GM21825 (cell line): ENCODE measurements around the gene DAB2IP.
"Not testable (repeated sequence)": the region's sequence is repeated elsewhere in the genome, so short reads cannot be mapped to it uniquely, and the experiment has no call there.

Experiments used
- ATAC-seq: cut with Tn5 transposase; IDR thresholded peaks from one replicate; pipeline ENCODE4 v1.9.1; 2021; ENCODE audit warnings: mild to moderate bottlenecking, moderate library complexity; ENCODE audit not compliant: unreplicated experiment

The DAB2IP gene

DNA sequence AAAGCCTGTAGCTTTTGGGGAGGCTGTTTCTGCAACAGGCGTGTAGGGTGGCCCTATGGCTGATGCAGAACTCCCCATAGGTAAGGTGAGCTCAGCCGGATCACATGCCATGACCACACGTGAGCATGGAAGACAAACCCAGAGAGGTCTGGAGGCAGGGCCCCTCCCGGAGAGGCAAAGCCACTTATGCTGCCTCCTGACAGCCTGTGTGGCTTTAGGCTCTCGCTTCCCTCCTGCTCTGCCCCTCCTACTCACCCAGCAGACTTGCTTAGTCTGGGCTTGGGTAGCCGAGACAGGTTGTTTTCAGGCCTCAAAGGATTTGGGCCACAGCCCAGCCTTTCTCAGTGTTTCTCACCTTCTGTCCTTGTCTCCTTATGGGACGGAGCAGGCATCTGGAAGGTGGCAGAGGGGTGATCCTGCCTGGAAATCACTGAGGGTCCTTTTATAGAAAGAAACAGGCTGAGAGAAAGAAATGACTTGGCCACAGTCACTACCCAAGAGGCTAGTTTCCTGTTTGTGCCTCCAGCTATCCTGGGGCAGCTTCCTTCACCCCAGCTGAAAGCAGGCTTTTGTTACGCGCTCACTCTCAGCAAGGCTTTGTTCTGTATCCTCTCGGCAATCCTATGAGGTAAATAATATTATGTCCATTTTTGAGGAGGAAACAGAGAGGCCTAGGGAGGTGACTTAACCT, 89.9 kb downstream of the DAB2IP start:
- ATAC-seq: no peak

- ATAC-seq: not testable (repeated sequence)
These were observed 90.5 kb downstream of the DAB2IP start for GRCh38 chr9:121741919-121742283.

DNA sequence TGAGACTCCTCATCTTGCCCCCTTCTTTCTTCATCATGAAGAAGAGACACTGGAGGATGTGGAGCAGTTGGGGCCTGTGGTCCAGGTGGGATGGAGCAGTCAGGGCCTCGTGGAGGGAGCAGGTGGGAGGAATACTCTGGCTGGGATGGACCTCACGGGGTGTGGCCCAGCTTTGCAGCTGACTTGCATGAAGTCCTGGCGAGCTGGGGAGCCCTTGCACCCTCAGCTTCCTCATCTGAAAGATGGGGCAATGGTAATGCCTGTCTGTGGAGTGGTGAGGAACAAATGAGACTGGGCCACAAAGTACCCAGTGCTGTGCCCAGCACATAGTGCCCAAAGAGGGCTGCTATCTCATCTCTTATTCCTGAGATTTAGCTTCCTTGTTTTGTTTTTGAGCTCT, 91.5 kb downstream of the DAB2IP start:
- no peak for ATAC-seq

DNA sequence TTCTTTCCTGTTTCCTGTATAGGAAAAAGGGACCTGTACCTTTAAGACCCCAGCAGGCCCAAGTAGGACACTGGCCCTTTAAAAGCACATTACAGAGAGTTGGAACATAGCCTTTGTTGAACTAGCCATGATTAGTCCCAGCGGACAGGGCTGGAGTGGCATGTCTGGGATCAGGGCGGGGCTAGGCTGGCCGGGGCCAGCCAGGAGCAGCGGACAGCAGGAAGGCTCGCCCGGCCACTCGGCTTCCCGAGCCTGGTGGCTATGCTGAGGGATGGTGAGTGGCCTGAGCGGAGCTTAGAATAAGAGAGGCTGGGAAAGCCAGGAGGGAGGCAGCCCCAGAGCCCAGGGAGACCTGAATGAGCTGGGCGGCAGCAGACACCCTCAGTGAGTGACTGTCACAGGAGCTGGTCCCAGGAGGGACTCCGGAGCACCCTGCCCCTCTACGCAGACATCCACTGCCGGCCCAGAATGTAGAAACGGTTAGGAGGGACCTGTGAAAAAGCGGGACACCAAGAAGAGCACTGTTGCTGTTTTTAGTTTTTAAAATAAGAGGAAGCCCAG, 92.1 kb downstream of the DAB2IP start:
- no peak for ATAC-seq

DNA sequence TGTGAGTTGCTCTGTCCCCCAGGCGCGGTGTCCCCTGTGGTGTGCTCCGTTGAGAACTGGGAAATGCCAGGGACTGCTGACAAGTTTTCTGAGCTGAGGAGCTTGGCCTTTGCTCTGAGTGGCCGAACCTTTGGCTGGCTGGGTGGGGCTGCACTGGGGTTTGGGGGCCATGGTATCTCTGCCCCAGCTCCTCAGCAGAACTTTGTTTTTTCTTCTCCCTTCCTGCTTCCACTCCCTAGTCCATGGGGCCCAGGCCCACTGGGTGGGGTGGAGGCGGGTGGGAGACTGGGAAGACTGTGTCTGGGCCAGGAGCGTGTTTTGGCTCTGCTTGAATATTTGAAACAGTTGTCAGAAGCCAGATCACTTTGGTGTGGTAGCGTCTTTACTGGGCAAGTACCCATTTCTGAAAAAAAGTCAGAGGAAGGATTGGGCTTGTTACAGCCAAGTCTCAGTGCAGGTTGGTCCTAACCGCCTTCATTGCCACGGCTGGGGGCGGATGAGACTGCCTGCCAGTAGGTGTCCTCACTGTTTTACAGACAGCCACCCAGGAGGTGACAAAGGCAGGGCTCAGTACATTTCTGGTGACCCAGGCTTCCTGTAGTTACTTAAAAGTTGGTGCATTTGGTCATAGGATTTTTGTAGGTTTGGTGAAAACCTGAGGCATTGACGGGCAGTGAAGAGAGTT, 92.7 kb downstream of the DAB2IP start:
- ATAC-seq: no peak

DNA sequence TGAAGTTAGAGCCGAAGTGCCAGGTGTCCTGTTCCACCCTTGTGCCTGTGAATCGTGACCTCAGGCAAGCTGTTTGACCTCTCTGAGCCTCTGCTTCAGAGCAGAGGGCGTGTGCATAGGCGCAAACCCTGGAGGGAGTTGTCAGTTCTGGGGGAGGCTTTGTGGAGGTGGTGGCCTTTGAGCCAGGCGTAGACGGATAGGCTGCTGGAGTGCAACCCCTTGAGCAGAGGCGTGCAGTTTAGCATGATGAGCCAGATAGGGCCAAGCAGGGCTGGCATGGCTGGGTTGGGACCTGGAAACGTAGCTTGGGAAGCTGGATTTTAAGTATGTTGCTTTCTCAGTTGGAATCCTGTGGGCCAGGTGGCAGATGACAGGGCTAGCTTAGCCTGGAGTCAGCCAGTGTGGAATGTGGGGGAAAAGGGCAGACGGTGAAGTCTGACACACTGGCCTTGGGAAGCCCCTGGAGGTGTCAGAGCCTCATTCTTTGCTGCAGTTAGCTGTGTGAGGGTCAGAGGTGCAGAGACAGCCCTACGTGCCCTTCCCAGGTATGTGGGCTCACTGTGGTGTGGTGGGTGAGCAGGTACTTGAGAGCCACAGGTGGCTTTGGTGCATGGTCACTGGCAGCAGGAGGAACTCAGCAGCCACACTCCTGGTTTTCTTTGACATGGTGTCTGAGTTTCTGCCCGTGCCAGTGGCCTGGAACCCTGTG, 93.4 kb downstream of the DAB2IP start:
- ATAC-seq: no peak

DNA sequence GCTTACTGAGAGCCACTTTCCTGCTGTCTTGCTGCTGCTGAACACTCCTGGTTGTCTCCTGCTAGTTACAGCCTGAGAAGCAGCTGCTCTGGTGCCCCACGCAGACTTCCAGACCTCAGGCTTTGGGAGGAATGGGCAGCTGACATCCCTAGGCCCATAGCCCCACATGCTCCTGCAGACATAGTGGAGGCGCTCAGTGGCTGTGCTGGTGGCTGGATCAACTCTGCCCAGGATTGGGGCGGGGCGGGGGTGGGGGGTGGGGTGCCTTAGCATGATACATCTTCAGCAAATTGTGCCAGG, 93.9 kb downstream of the DAB2IP start:
- no peak for ATAC-seq

DNA sequence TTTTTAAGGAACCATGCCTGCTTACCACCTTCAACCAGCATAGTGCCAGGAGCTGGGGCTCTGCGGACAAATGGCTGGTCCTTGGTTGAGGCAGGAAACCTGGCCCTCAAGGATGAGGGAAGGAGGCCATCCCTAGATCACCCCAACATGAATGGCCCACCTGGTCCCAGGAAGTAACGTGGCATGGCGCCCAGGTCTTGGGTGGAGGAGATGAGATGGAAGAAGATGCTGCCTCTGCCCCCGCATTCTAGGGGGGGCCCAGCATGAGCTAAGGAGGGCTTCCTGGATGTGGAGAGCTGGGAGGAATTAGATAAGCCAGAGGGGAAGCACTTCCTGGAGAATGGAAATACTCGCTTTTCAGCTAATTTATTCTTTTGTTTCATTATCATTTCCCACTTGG, 95.0 kb downstream of the DAB2IP start:
- ATAC-seq: no peak

DNA sequence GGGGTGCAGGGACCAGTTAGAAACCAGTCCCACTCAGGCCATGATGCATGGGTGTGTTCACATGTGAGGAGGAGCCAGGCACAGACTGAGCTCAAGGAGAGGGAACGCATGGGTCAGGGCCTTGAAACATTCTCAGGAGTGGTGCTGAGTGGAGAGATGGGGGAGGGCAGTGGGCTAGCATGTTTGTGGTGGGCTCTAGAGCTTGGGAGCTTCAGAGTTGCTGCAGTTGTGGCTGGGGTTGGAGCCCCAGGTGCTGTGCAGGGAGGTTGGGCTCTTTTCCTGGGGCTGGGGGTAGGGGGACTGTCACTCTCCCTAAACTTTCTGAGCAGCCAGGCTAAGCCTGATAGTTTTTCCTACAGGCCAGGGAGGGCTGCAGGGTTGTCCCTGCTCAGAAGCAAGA, 95.4 kb downstream of the DAB2IP start:
- ATAC-seq: no peak

DNA sequence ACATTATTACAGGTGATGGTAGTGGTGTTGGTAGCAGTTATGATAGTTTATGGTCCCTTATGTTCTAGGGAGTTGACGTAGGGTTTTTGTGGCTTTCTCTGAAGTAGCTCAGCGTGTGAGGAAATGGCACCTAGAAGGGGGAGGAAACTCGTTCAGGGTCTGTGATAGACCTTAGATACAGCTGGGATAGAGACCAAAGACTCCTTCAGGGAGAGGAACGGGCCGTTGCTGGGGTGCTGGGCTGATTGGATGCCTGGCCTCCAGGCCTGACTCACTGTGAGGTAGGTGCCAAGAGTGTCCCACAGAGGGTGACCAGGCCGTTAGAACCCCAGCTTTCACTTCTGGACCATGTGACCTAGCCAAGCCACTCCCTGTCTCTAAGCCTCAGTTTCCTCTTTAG, 96.6 kb downstream of the DAB2IP start:
- ATAC-seq: no peak

DNA sequence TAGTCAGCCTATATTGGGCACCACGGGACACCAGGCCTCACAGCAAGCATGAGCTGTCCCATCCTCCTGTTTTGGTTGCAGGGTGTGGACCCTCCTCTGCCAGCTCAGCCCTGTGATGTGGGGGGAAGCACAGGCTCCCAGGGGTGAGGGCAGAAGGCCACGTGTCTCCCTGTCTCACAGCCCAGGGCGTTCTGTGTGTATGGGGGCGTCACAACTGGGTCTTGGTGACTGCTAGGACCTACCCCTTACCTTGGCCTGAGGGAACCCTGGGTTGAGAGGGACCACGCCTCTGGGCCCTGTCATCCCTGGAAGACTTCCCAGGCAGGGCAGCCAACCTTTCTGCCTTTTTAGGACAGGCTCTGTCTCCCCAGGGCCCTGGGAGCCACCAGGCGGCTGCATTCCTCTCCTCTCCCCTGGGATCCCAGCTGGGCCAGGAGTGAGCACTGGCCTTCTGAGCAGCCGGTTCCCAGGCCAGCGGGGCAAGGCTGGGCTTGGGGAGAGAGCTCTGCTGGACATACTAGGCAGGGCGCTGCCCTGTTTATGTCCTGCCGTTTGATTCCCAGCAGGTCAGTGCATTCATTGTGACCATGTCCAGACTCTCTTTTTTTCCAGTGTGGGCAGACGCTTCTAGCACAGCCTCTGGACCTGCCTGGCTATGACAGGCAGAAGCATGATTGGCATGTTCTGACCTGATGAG, 97.4 kb downstream of the DAB2IP start:
- no peak for ATAC-seq

- no peak for ATAC-seq
These were observed 98.2 kb downstream of the DAB2IP start for GRCh38 chr9:121749614-121750013.

GRCh38 chr9:121750259-121750714, 98.9 kb downstream of the DAB2IP start:
- no peak for ATAC-seq

DNA sequence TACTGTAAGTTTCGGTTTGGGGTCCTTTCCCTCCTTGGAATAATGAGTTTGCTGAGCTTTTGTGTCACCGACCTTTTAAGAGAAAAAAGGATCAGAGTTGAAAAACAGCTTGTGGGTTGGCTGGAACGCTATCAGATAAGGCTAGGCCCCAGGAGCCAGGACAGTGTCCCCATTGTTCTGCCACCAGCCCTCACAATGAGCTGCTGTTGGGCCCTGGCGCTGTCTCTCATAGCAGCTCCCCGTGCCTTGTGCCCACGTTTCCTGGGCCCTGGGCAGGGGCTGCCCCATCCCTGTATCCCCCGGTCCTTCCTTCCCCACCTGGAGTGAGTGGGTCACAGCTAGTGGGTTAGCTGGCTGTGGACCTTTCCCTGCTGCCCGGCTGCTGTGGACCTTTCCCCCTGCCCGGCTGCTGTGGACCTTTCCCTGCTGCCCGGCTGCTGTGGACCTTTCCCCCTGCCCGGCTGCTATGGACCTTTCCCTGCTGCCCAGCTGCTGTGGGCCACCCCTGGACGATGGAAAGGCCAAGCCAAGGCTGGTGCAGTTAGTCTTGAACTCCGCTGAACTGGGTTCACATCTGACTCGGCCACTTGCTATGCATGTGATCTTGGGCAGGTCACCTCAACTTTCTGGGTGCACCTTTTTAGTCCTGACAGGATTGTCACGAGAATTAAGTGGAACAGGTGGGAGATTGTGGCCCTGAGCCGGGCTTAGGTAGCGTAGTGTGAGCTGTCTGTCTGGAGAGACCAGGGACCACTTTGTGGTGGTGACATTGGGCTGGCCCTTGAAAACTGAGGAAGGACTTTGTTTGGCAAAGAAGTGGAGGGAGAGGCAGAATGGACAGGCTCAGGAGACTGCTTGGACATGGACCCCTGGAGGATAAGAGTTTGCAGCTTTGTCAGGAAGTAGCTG, 99.5 kb downstream of the DAB2IP start:
- no peak for ATAC-seq

GRCh38 chr9:121751686-121752445, 100.4 kb downstream of the DAB2IP start:
- no peak for ATAC-seq

DNA sequence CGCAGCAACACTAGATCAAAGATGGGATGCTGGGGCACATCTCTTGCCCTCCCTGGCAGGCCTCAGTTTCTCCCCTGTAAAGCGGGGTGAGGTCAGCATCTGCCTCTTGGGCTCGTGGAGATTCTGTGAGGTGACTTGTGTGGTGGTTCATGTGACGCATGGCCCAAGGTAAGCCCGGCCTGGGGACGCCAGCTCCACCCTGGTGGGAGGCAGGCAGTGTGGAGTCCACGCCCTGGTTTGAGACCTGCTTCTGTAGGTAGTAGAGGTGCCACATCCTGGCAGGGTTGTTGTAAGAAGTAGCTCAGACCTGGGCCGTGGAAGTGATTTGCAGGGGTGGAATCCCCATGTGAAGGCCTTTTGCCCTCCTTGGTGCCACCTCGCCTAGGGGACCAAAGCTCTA, 101.5 kb downstream of the DAB2IP start:
- no peak for ATAC-seq

GRCh38 chr9:121753802-121754654, 102.6 kb downstream of the DAB2IP start:
- no peak for ATAC-seq

GRCh38 chr9:121754655-121755436, 103.4 kb downstream of the DAB2IP start:
- ATAC-seq: no peak
